A204.1 (cell line): ENCODE data around the gene ZNF738.
"Not testable (repeated sequence)": the region's sequence is repeated elsewhere in the genome, so short reads cannot be mapped to it uniquely, and the experiment has no call there.

Experiments used
- FAIRE-seq: peaks from 2 replicates; lab custom pipeline; 2012; peaks lifted over from hg19 to GRCh38; lab: Jason Lieb, UNC

The ZNF738 gene

GRCh38 chr19:21358768-21359451 is at the start of gene ZNF738:
Gene ZNF738, plus strand, starts transcription at chr19:21359000. Its CDS starts 141 bp downstream, at chr19:21359141.
- FAIRE-seq, result no peak

- not testable (repeated sequence) for FAIRE-seq
Observed at GRCh38 chr19:21312807-21313206, 46.0 kb upstream of the ZNF738 start.

GRCh38 chr19:21314676-21315075 is 44.1 kb upstream of the ZNF738 start:
- FAIRE-seq, result no peak

- no peak for FAIRE-seq
Observed at GRCh38 chr19:21317821-21318220, 41.0 kb upstream of the ZNF738 start.

GRCh38 chr19:21321134-21321533 is 37.7 kb upstream of the ZNF738 start:
- no peak for FAIRE-seq

GRCh38 chr19:21321996-21322395 is 36.8 kb upstream of the ZNF738 start:
- no peak for FAIRE-seq

- FAIRE-seq, result no peak
Observed at GRCh38 chr19:21322528-21322927, 36.3 kb upstream of the ZNF738 start.

GRCh38 chr19:21323000-21323399 is 35.8 kb upstream of the ZNF738 start:
- no peak for FAIRE-seq

GRCh38 chr19:21326169-21326568 is 32.6 kb upstream of the ZNF738 start:
- FAIRE-seq, result no peak

- FAIRE-seq, result no peak
Observed at GRCh38 chr19:21328406-21328805, 30.4 kb upstream of the ZNF738 start.

- FAIRE-seq, result peak; percentile 78
Observed at GRCh38 chr19:21328885-21329605, 29.8 kb upstream of the ZNF738 start, which contains the start of gene ZNF708. Gene ZNF708, minus strand, starts transcription at chr19:21329410. Its CDS starts 198 bp downstream, at chr19:21329212.

- no peak for FAIRE-seq
Observed at GRCh38 chr19:21335721-21336120, 23.1 kb upstream of the ZNF738 start.

GRCh38 chr19:21344841-21345240 is 14.0 kb upstream of the ZNF738 start:
- not testable (repeated sequence) for FAIRE-seq

- no peak for FAIRE-seq
Observed at GRCh38 chr19:21352830-21353229, 6.0 kb upstream of the ZNF738 start.

- no peak for FAIRE-seq
Observed at GRCh38 chr19:21362291-21362690, 3.5 kb downstream of the ZNF738 start.

GRCh38 chr19:21383980-21384582 is 25.3 kb downstream of the ZNF738 start:
- no peak for FAIRE-seq

GRCh38 chr19:21396121-21396520 is 37.3 kb downstream of the ZNF738 start:
- FAIRE-seq, result no peak

- no peak for FAIRE-seq
Observed at GRCh38 chr19:21396893-21397572, 38.2 kb downstream of the ZNF738 start, which contains the start of gene ZNF493. Gene ZNF493, plus strand, starts transcription at chr19:21397133. Its CDS starts 105 bp downstream, at chr19:21397238.

- no peak for FAIRE-seq
Observed at GRCh38 chr19:21398851-21399250, 40.1 kb downstream of the ZNF738 start.

- FAIRE-seq, result no peak
Observed at GRCh38 chr19:21402303-21402985, 43.6 kb downstream of the ZNF738 start.

- FAIRE-seq, result peak; percentile 3
Observed at GRCh38 chr19:21410166-21410565, 51.4 kb downstream of the ZNF738 start.

- FAIRE-seq, result no peak
Observed at GRCh38 chr19:21422244-21422643, 63.4 kb downstream of the ZNF738 start.
